HG03521 (cell line): ENCODE data around the gene ENTPD2.
"Not testable (repeated sequence)": the region's sequence is repeated elsewhere in the genome, so short reads cannot be mapped to it uniquely, and the experiment has no call there.

Source experiments
- ATAC-seq: cut with Tn5 transposase; IDR thresholded peaks from one replicate; pipeline ENCODE4 v1.9.1; 2021; ENCODE audit warnings: mild to moderate bottlenecking, moderate library complexity; ENCODE audit not compliant: unreplicated experiment

ENTPD2 gene

DNA sequence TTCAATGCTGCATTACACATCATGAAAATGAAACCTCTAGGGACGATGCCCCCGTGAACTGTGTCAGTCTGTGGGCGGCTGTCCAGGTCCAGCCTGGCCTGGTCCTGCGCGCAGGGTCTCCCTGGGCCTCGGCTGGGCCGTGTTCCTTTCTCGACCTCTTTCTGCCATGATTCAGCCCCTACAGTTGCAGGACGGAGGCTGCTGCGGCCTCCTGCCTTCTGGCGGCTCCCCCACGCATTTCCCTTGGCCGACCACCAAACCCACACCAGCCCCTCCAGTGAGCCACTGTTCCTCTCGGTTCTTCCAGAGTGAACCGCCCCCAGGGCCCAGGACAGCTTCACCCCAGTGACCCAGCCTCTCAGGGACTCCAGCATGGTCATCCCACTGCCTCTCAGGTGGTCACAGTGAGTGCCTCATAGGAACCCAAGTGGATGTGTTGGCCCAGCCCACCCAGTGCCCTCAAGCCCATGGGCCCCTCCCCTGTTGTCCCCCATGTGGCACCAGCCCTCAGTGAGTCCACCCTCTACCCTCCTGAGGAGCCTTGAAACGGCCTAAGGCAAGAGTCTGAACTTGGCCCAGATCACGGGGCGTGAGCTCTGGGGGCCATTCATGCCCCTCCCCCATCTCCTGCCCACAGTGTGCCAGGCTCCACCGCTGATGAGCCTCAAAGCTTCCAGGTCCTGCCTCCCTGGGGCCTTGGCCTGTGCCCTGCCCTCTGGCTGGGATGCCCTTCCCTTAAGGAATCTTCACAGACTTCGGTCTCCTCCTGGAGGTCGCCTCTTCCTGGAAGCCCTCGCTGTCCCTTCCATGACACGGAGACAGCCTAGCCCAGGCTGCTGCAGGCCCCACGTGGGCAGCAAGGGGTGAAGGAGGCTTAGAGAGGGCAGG lies 47.5 kb downstream of the ENTPD2 start:
- ATAC-seq: no peak

GRCh38 chr9:137004285-137004684 lies 49.6 kb downstream of the ENTPD2 start:
- not testable (repeated sequence) for ATAC-seq

GRCh38 chr9:137002646-137003041 lies 51.2 kb downstream of the ENTPD2 start:
- no peak for ATAC-seq

- ATAC-seq: no peak
These were observed 51.8 kb downstream of the ENTPD2 start for GRCh38 chr9:137001857-137002645.

DNA sequence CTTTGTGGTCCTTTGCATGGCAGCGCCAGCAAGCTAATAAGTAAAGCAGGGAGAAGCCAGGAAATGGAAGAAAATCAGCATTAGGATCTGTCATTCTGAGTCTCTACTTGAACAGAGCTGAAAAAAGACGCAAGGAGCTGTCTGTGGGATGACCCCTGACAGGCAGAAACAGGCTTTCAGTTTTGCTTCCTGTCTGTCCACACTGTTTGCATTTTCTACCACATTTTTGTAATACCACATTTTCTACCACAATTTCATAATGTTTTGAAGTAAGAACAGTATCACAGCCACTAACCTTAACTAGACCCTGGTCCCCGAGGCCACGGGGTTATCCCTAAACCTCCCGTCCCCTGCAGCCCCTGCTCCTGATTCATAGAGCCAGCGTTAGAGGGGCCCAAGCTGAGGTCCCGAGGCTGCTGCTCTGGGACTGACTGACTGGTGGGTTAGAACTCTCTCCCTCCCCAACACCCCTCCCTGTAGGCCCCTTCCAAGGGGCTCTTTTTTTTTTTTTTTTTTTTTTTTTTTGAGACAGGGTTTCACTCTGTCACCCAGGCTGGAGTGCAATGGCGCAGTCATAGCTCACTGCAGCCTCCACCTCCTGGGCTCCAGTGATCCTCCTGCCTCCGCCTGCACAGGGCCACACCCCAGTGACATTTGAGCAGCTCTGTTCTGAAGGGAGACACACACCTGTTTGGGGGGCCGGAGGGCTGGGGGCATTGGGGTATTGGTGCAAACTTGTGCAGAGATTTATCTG lies 53.5 kb downstream of the ENTPD2 start:
- ATAC-seq: peak; percentile 63
